ENCODE data around the gene ISCA2. TPM values are rescaled to one million over a fixed set of nuclear protein-coding genes. Genes with fewer than 3 reads are reported as not detected.

Gene ISCA2
- total RNA-seq, 2 experiments from 2014 or later: 38.4 to 50.0 TPM

- no peak overlapping the region for H3K4me2 ChIP-seq (ENCODE audit: low read length)
- no peak for TF ChIP-seq EZH2phosphoT487 (IDR thresholded peaks at IDR 0.05; ENCODE audit: borderline replicate concordance, low read depth, low read length)
- TF ChIP-seq CTCF (conservative IDR thresholded peaks at IDR 0.05; ENCODE audit: low read length): no peak
- no peaks in the 10 kb centered on the region for H3K4me1 ChIP-seq (ENCODE audit: insufficient read depth, low read length, poor library complexity, severe bottlenecking)
- no peaks in the 10 kb centered on the region for H3K9me3 ChIP-seq (ENCODE audit: low read length)
- no peaks in the 10 kb centered on the region for H3K79me2 ChIP-seq (ENCODE audit: insufficient read depth, low read depth, low read length)
- BruUV-seq (replicated peaks): no TSS peak
- H3K4me3 ChIP-seq (ENCODE audit: low read depth, low read length, poor library complexity, severe bottlenecking): no peak overlapping the region
- POLR2A ChIA-PET: interaction anchor here (0.6 kb wide), 1 partner anchor 21 kb away, joined by 6 read pairs; no protein-coding TSS in a partner anchor
- H4K20me1 ChIP-seq (ENCODE audit: insufficient read depth, low read length): no peaks in the 10 kb centered on the region
- no peak overlapping the region for H2AFZ ChIP-seq (ENCODE audit: low read length)
- H3K9me2 ChIP-seq (ENCODE audit: insufficient read depth, low read length): no peaks in the 10 kb centered on the region
- intact Hi-C loops (cut with micrococcal nuclease; ENCODE audit: unreplicated experiment): no loop called here
- DNase-seq (ENCODE audit: low spot score): no peak
- H3K27ac ChIP-seq (ENCODE audit: low read depth, low read length, poor library complexity, severe bottlenecking): no peak overlapping the region
- no peaks in the 10 kb centered on the region for H3K36me3 ChIP-seq (ENCODE audit: insufficient read depth, low read length)
- CTCF ChIA-PET (ENCODE audit: unreplicated experiment): interaction anchor here (0.6 kb wide), 1 partner anchor 130 kb away, joined by 7 read pairs; no protein-coding TSS in a partner anchor
Observed at GRCh38 chr14:74456684-74457564, 36.6 kb upstream of the ISCA2 start.

GRCh38 chr14:74457565-74457895 is 36.0 kb upstream of the ISCA2 start:
- BruUV-seq (replicated peaks): no TSS peak
- Histone ChIP-seq H3K4me1 (ENCODE audit: insufficient read depth, low read length, poor library complexity, severe bottlenecking) (no peaks in the 10 kb centered on the region), H3K79me2 (ENCODE audit: insufficient read depth, low read depth, low read length) (no peaks in the 10 kb centered on the region), H3K9me2 (ENCODE audit: insufficient read depth, low read length) (no peaks in the 10 kb centered on the region), H3K27ac (ENCODE audit: low read depth, low read length, poor library complexity, severe bottlenecking) (no peak overlapping the region), H3K4me2 (ENCODE audit: low read length) (no peak overlapping the region), H3K36me3 (ENCODE audit: insufficient read depth, low read length) (no peaks in the 10 kb centered on the region), H4K20me1 (ENCODE audit: insufficient read depth, low read length) (no peaks in the 10 kb centered on the region), H3K4me3 (ENCODE audit: low read depth, low read length, poor library complexity, severe bottlenecking) (no peak overlapping the region), H3K9me3 (ENCODE audit: low read length) (no peaks in the 10 kb centered on the region), H2AFZ (ENCODE audit: low read length) (no peak overlapping the region)
- DNase-seq (ENCODE audit: low spot score): no peak
- intact Hi-C loops (cut with micrococcal nuclease; ENCODE audit: unreplicated experiment): no loop called here
- ChIA-PET CTCF (ENCODE audit: unreplicated experiment) (no interaction called here), POLR2A (no interaction called here)
- no peak for TF ChIP-seq EZH2phosphoT487 (IDR thresholded peaks at IDR 0.05; ENCODE audit: borderline replicate concordance, low read depth, low read length)
- no peak for TF ChIP-seq CTCF (conservative IDR thresholded peaks at IDR 0.05; ENCODE audit: low read length)

All from OCI-LY7 (cell line).